IPS DF 6.9 (cell line): ENCODE measurements around the gene ZSWIM5.
"Not testable (repeated sequence)": the region's sequence is repeated elsewhere in the genome, so short reads cannot be mapped to it uniquely, and the experiment has no call there.

Experiments
- DNase-seq: peaks from one replicate; pipeline ENCODE4 v3.0.0-alpha.2; 2013; ENCODE audit warnings: low read depth, low spot score
- H3K27ac ChIP-seq: one replicate; pipeline ENCODE4 v1.5.1; 2013; ENCODE audit warnings: low read length, control low read depth
- H3K27me3 ChIP-seq: 2 replicates; pipeline ENCODE4 v1.6.1; 2013; ENCODE audit warnings: mild to moderate bottlenecking, low read length; ENCODE audit not compliant: control insufficient read depth, insufficient read depth
- H3K36me3 ChIP-seq: 2 replicates; pipeline ENCODE4 v1.6.1; 2013; ENCODE audit warnings: low read length; ENCODE audit not compliant: control insufficient read depth, insufficient read depth
- H3K4me1 ChIP-seq: 2 replicates; pipeline ENCODE4 v1.6.1; 2013; ENCODE audit warnings: low read length; ENCODE audit not compliant: control insufficient read depth, insufficient read depth
- H3K4me3 ChIP-seq: 2 replicates; pipeline ENCODE4 v1.5.1; 2013; ENCODE audit warnings: mild to moderate bottlenecking, low read length
- H3K9me3 ChIP-seq: 2 replicates; pipeline ENCODE4 v1.6.1; 2013; ENCODE audit warnings: low read length, inconsistent platforms; ENCODE audit not compliant: control insufficient read depth, insufficient read depth
- WGBS: extraction: QIAGEN DNeasy Blood & Tissue Kit; methylation state at CpG from one replicate; pipeline ENCODE4 v1.1.7; 2013; ENCODE audit warnings: mixed read lengths, missing lambda C conversion rate; ENCODE audit not compliant: insufficient read length, insufficient coverage; 5-methylcytosine and 5-hydroxymethylcytosine counted together

ZSWIM5 gene

GRCh38 chr1:45065083-45065482 lies 141.3 kb downstream of the ZSWIM5 start:
- H3K27me3 ChIP-seq: no peaks in the 10 kb centered on the region
- no peaks in the 10 kb centered on the region for H3K4me1 ChIP-seq
- H3K36me3 ChIP-seq: no peaks in the 10 kb centered on the region
- WGBS: no CpG with 5 or more reads among the region's 2 CpGs
- H3K4me3 ChIP-seq: no peak overlapping the region
- no peaks in the 10 kb centered on the region for H3K9me3 ChIP-seq
- no peak for DNase-seq
- no peak overlapping the region for H3K27ac ChIP-seq

- WGBS: no CpG with 5 or more reads among the region's 4 CpGs
- not testable (repeated sequence) for DNase-seq, H3K27me3 ChIP-seq
Measured at GRCh38 chr1:45062463-45062862, 143.9 kb downstream of the ZSWIM5 start.

GRCh38 chr1:45059829-45060228 lies 146.6 kb downstream of the ZSWIM5 start:
- no peaks in the 10 kb centered on the region for H3K4me1 ChIP-seq
- H3K4me3 ChIP-seq: no peak overlapping the region
- no peak overlapping the region for H3K27ac ChIP-seq
- no CpG with 5 or more reads among the region's 2 CpGs for WGBS
- DNase-seq: no peak
- H3K27me3 ChIP-seq: no peaks in the 10 kb centered on the region
- H3K36me3 ChIP-seq: no peaks in the 10 kb centered on the region
- H3K9me3 ChIP-seq: no peaks in the 10 kb centered on the region

More at GRCh38 chr1:45062463-45062862, 143.9 kb downstream of the ZSWIM5 start:
- H3K9me3 ChIP-seq, H3K27ac ChIP-seq, H3K4me3 ChIP-seq, H3K36me3 ChIP-seq, H3K4me1 ChIP-seq: not testable (repeated sequence)

- Histone ChIP-seq H3K27ac (no peak overlapping the region), H3K9me3 (no peaks in the 10 kb centered on the region), H3K27me3 (no peaks in the 10 kb centered on the region), H3K36me3 (no peaks in the 10 kb centered on the region), H3K4me3 (no peak overlapping the region), H3K4me1 (no peaks in the 10 kb centered on the region)
- DNase-seq: no peak
- no CpG with 5 or more reads among the region's 1 CpG for WGBS
Measured at GRCh38 chr1:45057542-45057941, 148.9 kb downstream of the ZSWIM5 start.

GRCh38 chr1:45051005-45051772 lies 155.2 kb downstream of the ZSWIM5 start:
- no peaks in the 10 kb centered on the region for H3K27me3 ChIP-seq
- no peaks in the 10 kb centered on the region for H3K9me3 ChIP-seq
- no peaks in the 10 kb centered on the region for H3K36me3 ChIP-seq
- no CpG with 5 or more reads among the region's 2 CpGs for WGBS
- H3K27ac ChIP-seq: no peak overlapping the region
- H3K4me1 ChIP-seq: no peaks in the 10 kb centered on the region
- no peak for DNase-seq
- no peak overlapping the region for H3K4me3 ChIP-seq

GRCh38 chr1:45047032-45047431 lies 159.4 kb downstream of the ZSWIM5 start:
- no peaks in the 10 kb centered on the region for H3K9me3 ChIP-seq
- H3K36me3 ChIP-seq: no peaks in the 10 kb centered on the region
- no peak overlapping the region for H3K27ac ChIP-seq
- WGBS: no CpG with 5 or more reads among the region's 5 CpGs
- no peak for DNase-seq
- H3K27me3 ChIP-seq: no peaks in the 10 kb centered on the region
- H3K4me3 ChIP-seq: no peak overlapping the region
- H3K4me1 ChIP-seq: peaks cover 2% of the 10 kb centered on the region; the same call in 1 of the 2 replicates

GRCh38 chr1:45044916-45045315 lies 161.5 kb downstream of the ZSWIM5 start:
- H3K4me3 ChIP-seq: no peak overlapping the region
- no peaks in the 10 kb centered on the region for H3K36me3 ChIP-seq
- WGBS: no CpG with 5 or more reads among the region's 1 CpG
- H3K27ac ChIP-seq: no peak overlapping the region
- H3K4me1 ChIP-seq: peaks cover 2% of the 10 kb centered on the region; the same call in 1 of the 2 replicates
- no peak for DNase-seq
- no peaks in the 10 kb centered on the region for H3K27me3 ChIP-seq
- no peaks in the 10 kb centered on the region for H3K9me3 ChIP-seq

GRCh38 chr1:45043094-45043493 lies 163.3 kb downstream of the ZSWIM5 start:
- no CpG with 5 or more reads among the region's 5 CpGs for WGBS
- H3K27me3 ChIP-seq: no peaks in the 10 kb centered on the region
- no peak overlapping the region for H3K4me3 ChIP-seq
- no peak overlapping the region for H3K27ac ChIP-seq
- no peaks in the 10 kb centered on the region for H3K9me3 ChIP-seq
- no peak for DNase-seq
- H3K4me1 ChIP-seq: peaks cover 2% of the 10 kb centered on the region; the same call in 1 of the 2 replicates
- no peaks in the 10 kb centered on the region for H3K36me3 ChIP-seq

- Histone ChIP-seq H3K27ac (no peak overlapping the region), H3K9me3 (no peaks in the 10 kb centered on the region), H3K4me1 (peaks cover 2% of the 10 kb centered on the region; the same call in 1 of the 2 replicates), H3K4me3 (no peak overlapping the region), H3K36me3 (no peaks in the 10 kb centered on the region), H3K27me3 (no peaks in the 10 kb centered on the region)
- WGBS: no CpG with 5 or more reads among the region's 5 CpGs
- no peak for DNase-seq
Measured at GRCh38 chr1:45040297-45040696, 166.1 kb downstream of the ZSWIM5 start.

- Histone ChIP-seq H3K36me3 (no peaks in the 10 kb centered on the region), H3K9me3 (no peaks in the 10 kb centered on the region), H3K27ac (no peak overlapping the region), H3K4me3 (no peak overlapping the region), H3K27me3 (no peaks in the 10 kb centered on the region), H3K4me1 (peaks cover 2% of the 10 kb centered on the region; the same call in 1 of the 2 replicates)
- DNase-seq: no peak
- no CpG with 5 or more reads among the region's 8 CpGs for WGBS
Measured at GRCh38 chr1:45038661-45039364, 167.6 kb downstream of the ZSWIM5 start.
